NB4 (cell line): ENCODE results near the gene IDUA.

ENCODE experiments used
- DNase-seq: peaks from one replicate; pipeline ENCODE4 v3.0.0; 2010; ENCODE audit warnings: low read depth
- H3K4me3 ChIP-seq: one replicate; pipeline ENCODE4 v1.5.1; 2011; ENCODE audit warnings: mild to moderate bottlenecking, low read depth, low read length, moderate library complexity
- CTCF ChIP-seq: IDR thresholded peaks from one replicate; pipeline ENCODE4 v1.5.1; 2012; ENCODE audit warnings: low read depth, low read length
- MAX ChIP-seq: IDR thresholded peaks from 2 replicates; pipeline ENCODE4 v1.6.1; 2011; ENCODE audit warnings: low read depth, low read length
- MYC ChIP-seq: IDR thresholded peaks from 2 replicates; pipeline ENCODE4 v1.6.1; 2011; ENCODE audit warnings: low read depth, low read length
- POLR2A ChIP-seq: IDR thresholded peaks from 2 replicates; pipeline ENCODE4 v1.6.1; 2011; ENCODE audit warnings: mild to moderate bottlenecking; ENCODE audit not compliant: insufficient read length; ENCODE audit errors: extremely low read depth

IDUA gene

GRCh38 chr4:1012034-1012739, 25.3 kb downstream of the IDUA start:
- DNase-seq = peak; percentile 67
- peak overlapping the region; percentile 48 for H3K4me3 ChIP-seq
- TF ChIP-seq MAX (no peak), POLR2A (no peak), MYC (no peak), CTCF (no peak)

DNA sequence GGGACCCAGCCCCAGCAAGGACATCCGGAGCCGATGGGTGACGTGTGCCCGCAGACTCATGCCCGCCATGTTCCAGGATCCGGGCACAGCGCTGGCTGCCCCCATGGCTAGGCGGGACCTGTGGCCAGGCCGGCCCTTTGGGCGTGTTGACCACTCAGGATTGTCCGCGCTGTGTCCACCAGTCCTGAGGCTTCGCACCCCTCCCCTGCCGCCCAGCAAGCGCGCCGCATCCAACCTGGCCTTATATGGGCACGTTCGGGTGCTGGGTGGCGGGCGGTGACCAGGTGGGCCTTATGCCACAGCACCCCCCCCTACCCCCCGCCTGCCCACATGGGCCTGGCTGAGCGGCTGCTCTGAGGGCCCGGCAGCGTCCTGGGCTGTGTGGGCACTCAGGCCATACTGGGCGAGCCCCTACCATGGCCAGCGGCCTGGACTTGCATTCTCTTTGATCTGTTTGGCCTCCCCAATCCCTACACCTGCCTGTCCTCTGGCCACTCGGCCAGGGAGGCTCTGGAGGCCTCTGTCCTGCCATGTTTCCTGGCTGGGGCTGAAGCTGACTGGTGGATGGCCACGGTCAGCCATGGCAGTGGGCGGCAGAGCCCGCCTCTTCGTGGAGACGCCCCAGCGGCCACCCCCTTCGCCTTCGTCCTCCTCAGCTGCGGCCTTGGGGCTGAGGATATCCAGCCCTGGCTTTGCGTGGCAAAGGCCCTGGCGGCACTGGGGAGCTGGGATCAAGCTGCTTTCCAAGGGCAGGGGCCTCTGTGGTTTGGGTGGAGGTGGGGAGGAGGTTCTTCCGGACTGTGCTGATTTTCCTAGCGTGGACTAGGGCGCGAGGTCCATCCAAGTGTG, 26.6 kb downstream of the IDUA start:
- TF ChIP-seq POLR2A (no peak), CTCF (no peak)
- DNase-seq = no peak
- H3K4me3 ChIP-seq = no peak overlapping the region

- DNase-seq = no peak
- TF ChIP-seq POLR2A (no peak), MYC (no peak), CTCF (no peak), MAX (no peak)
- H3K4me3 ChIP-seq = no peak overlapping the region
Observed at GRCh38 chr4:1014291-1015167, 27.7 kb downstream of the IDUA start.

DNA sequence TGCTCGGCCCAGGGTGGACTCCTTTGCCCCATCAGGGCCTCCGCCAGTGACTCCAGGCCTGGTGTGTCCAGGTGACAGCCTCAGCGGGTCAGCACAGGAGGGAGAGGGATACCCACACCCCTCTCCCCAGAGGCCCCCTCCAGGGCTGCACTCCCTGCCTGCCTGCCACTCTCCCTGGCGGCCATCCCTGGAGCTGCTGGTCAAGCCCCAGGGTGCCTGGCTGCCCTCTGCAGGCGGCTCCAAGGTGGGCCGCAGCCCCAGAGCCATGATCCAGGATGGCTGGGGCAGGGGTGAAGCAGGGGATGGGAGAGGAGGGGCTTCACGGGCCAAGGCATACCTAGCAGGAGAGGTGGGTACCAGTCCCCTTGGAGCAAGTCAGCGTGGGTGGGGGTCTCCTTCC, 28.3 kb downstream of the IDUA start:
- DNase-seq = no peak
- no peak overlapping the region for H3K4me3 ChIP-seq
- TF ChIP-seq MYC (no peak), MAX (no peak), POLR2A (no peak), CTCF (no peak)

DNA sequence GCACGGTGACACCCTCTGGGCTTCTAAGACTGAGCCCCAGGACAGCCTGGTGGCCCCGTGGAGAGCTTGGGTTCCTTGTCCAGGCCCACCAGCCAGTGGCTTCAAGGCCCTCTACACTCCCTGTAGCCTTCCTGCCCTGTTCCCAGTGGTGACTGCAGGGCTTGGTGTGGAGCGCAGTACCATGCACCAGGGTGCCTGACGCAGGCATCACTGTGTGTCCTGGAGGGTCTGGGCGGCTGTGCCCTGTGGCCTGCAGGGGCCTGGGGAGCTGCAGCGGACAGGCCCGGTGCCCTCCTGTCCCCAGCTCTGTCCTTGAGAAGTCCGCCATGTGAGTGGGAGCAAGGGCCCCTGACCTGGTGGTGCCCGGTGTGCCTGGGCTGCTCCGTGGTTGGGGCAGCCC, 28.9 kb downstream of the IDUA start:
- no peak overlapping the region for H3K4me3 ChIP-seq
- no peak for TF ChIP-seq CTCF
- no peak for TF ChIP-seq MYC
- no peak for TF ChIP-seq MAX
- no peak for TF ChIP-seq POLR2A
- no peak for DNase-seq
